HG02763 (cell line): ENCODE results near the gene GOLGA8A.
A peak's percentile ranks its signal among the peaks of the same experiment; 100 is the strongest.
"Not testable (repeated sequence)": the region's sequence is repeated elsewhere in the genome, so short reads cannot be mapped to it uniquely, and the experiment has no call there.

Experiments used
- ATAC-seq: cut with Tn5 transposase; IDR thresholded peaks from one replicate; pipeline ENCODE4 v1.9.1; 2021; ENCODE audit warnings: mild to moderate bottlenecking, moderate library complexity; ENCODE audit not compliant: unreplicated experiment

GOLGA8A gene

GRCh38 chr15:34437687-34438086, at the start of gene GOLGA8A:
TSS of gene GOLGA8A (minus strand) at chr15:34437808. CDS start at chr15:34389691, 48,117 bp downstream.
- peak; percentile 53 for ATAC-seq

GRCh38 chr15:34483644-34484043, 46.0 kb upstream of the GOLGA8A start:
- ATAC-seq = no peak

GRCh38 chr15:34481370-34481769, 43.8 kb upstream of the GOLGA8A start:
- no peak for ATAC-seq

DNA sequence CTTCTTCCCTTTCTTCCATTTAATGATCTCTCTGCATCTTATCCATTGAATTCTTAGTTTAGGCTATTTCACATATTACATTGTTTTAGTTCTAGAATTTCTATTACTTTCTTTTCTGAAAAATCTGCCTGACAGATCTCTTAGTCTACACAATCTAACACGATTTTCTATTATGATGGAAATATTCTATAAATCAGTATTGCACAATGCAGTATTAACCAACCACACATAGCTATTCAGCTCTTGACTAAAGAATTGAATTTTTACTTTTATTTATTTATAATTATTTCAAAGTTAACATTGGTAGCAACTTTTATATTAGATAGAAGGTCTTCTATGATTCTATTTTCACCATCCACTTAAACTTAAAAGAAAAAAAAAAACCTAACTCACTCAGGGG, 36.2 kb upstream of the GOLGA8A start:
- no peak for ATAC-seq

- ATAC-seq = no peak
Measured at GRCh38 chr15:34472947-34473346, 35.3 kb upstream of the GOLGA8A start.

DNA sequence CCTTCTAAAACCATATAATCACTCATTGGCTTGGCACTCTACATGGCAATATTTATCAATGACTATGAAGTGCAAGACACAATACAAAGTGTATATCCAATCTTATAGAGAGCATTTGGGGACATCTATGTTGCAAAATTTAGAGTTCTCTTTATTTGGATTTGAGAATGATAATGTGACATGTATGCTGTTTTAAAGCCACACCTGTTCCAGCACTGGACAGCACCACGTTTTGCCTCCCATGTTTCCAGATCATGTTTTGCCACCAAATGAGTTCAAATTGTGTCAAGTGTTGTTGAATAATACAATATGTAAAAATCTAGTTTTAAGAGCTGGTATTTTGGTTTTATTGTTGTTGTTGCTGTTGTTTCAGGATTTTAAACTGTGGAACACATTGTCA, 33.3 kb upstream of the GOLGA8A start:
- no peak for ATAC-seq

DNA sequence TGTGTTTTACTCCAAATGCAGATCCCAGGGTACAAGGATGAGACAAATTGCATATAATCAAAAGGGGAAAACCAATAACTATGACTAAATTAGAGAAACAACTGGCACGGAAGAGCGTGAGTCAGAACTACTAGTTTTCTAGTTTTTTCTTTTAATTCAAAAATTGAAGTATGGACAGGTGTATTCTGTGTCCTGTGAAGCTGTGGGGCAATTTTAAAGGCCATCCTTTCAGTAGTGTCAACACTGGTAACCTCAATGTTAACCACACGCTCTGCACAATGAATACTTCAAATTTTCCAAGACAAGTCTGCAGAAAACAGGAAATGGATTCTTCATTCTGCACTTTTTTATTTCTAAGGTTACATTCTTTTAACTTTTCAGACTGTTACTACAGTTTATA, 32.5 kb upstream of the GOLGA8A start:
- no peak for ATAC-seq

- ATAC-seq = no peak
Measured at GRCh38 chr15:34461730-34462129, 24.1 kb upstream of the GOLGA8A start.

DNA sequence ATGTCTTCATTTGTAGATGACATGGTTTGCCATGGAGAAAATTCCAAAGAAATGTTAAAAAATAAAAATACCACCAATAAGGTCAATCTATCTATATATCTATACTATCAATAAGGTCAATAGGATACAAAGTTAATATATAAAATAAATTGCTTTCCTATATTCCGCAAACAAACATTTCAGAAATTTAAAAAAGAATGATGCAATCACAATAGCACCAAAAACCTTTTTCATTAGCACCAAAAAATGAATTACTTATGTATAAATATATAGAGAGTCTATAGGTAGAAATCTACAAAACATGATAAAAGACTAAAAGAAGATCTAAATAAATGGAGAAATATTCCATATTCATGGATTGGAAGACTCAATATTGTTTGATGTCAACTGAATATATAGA, 22.8 kb upstream of the GOLGA8A start:
- no peak for ATAC-seq

- ATAC-seq = no peak
Measured at GRCh38 chr15:34456658-34457057, 19.1 kb upstream of the GOLGA8A start.

DNA sequence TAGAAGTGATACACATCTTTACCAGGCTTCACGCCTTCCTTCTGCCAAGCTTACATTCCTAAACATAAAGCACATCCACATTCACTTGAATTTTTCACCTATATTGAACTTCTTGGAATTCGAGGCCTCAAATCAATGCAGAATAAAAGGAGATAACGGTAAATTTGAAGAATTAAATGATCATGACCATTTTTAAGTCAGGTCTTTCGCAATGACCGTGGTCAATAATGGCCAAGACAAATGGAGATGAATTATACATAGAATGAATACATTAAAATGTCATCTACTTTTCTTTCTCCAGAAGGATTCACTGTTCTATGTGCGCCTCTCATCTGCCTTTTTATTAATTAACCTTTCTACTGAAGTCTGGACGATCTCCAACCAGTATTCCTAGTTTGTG, 5.3 kb upstream of the GOLGA8A start:
- ATAC-seq = no peak

DNA sequence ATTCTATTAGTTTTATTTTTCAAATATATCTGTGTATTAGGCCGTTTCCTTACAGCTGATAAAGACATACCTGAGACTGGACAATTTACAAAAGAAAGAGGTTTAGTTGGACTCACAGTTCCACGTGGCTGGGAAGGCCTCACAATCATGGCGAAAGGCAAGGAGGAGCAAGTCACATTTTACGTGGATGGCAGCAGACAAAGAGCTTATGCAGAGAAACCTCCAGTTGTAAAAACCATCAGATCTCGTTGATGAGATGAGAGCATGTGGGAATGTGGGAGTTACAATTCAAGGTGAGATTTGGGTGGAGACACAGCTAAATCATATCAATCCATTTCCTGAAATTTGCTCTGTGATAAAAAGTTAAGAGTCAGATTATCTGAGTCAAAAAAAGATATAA, 2.3 kb upstream of the GOLGA8A start:
- no peak for ATAC-seq

DNA sequence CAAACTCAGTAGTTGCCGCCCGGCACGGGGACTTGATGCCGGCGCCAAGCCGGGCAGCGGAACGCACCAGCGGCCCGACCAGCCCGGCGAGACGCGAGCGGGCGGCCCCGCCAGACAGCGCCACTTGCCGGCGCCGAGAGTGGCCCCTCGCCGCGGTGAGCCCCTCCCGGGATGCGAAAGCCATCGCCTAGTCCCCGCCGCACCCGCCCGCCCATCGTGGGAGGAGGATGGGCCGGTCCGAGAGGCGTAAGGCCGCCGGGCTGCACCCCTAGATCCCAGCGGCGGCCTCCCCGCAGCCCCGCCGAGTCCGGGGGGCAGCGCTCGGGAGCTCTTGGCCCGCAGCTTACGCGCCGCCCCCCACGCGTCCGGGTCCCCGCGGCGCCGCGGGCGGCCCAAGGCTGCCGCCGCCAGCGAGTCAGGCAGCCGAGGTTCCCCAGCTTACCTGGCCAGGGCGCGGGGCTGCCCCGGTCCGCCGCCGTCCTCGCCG, 609 bp downstream of the GOLGA8A start:
- ATAC-seq = peak; percentile 45

DNA sequence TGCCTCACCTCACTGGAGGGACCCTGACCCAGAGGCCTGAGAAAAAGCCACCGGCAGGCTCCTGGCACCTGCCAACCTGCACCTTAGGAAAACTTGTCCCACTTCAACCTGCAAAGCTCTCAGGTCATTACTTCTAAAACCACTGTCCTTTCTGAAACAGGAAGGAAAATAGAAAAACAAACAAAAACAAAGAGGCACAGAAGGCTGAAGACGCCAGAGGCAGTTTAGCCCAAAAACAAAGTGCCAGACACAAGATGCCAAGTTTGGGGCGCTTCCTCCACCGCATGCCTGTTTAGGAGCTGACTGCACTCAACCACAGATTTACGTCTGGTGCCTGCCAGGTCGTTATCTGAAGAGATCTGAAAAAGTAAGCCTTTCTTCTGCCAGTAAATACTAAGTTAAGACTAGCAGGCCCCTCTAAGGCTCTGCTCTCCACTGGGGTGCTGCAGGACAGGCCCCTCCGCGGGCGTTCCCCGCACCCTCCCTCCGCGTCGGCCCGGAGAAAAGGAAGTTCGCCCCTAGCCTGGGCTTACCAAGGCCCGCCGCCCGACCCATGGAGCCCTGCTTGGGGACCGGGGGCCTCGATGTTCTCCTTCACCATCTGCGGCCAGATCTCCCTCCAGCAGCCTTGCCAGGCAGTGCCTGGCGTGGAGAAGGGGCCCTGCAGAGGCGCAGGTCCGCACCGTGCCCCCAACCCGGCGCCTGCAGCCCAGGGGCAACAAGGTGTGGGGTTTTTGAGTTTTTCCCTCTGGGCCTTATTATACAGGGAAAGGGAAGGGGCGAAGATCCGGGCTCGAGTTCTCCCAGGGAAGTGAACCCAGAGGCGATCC, 1.3 kb downstream of the GOLGA8A start:
- peak; percentile 27 for ATAC-seq

DNA sequence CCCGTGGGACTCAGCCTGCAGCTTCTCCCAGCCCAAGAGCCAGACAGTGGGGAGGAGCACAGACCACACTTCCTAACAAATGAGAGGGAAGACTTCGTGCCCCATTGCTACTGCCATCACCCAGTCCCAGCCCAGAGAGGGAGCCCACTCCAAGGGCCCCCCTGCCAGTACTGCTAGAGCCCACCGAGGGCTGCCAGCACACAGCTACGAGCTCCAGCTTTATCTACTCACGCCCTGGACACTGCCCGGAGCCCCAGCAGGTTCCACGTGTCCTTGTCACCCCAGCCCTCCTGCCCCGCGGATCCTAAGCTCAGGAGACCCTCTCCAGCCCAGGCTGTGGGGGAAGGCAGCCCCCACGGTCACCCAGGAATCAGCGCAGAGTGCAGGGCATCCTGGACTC, 1.9 kb downstream of the GOLGA8A start:
- no peak for ATAC-seq

GRCh38 chr15:34434627-34435305, 2.8 kb downstream of the GOLGA8A start:
- no peak for ATAC-seq

DNA sequence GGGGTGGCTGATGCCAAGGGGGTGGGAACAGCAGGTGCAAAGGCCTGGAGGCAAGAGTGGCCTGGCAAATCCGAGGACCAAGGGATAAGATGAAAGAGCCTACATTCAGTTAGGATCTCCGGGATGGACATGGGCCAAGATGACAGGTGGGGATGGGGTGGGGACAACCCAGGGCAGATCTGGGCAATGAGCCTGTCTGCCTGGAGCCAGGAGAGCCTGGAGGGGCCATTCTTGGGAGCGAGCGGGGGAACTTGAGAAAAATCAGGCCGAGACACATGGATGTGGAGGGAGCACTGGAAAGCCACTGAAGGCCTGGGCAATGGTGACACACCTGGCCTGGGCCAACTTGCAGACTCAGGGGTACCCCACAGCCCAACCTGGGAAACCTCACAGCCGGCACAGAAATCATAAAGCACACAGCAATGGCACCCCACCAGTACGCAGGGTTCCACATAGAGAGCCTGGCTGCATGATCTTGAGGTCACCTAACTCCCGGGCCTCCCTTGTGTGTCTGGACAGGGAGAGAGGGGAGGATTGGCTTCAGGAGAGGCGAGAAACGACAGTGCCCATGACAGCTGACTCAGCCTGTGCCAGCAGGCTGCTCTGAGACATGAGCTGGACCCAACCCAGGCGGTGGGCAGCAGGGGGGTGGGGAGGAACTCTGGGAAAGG, 3.5 kb downstream of the GOLGA8A start:
- ATAC-seq = not testable (repeated sequence)

GRCh38 chr15:34430642-34431041, 7.0 kb downstream of the GOLGA8A start:
- not testable (repeated sequence) for ATAC-seq

- ATAC-seq = not testable (repeated sequence)
Measured at GRCh38 chr15:34423425-34424090, 14.1 kb downstream of the GOLGA8A start.

DNA sequence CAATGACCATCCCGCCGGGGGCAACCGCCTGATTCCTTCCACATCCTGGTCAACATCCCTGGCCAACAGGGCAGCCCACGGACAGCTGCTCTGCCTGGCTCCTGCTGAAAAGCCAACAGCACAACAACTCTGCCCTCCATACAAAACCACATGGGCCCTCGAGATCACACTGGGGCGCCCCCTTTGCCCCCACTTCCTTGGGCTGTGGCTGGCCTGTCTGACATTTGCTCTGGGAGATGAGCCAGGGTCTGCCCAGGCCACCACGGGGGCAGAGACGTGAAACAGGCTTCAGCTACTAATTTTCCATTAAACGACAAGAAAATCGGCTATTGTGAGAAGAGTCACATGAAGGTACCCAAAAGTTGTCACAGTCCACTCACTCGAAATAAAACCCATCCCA, 16.7 kb downstream of the GOLGA8A start:
- not testable (repeated sequence) for ATAC-seq

DNA sequence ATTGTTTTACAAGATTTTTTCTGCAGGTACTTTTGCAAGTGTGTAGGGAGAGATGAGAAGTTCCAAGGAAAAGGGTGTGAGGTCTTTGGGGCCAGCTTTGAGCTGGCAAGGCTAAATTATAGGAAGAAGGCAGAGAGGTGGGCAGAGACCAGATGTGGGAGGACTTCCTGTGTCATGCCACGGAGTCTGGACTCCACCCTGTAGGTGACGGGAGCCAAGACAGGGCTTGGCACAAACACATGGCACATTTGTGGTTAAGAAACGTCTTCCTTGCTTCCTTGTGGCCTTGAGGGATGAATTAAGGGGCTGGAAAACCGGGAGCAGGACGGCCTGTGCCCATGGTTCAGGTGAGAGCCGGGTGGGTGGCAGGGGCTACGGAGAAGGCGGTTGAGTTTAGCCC, 19.2 kb downstream of the GOLGA8A start:
- not testable (repeated sequence) for ATAC-seq
